SK-N-SH (cell line): ENCODE data around the gene METTL26. TPM values are rescaled to one million over a fixed set of nuclear protein-coding genes. Genes with fewer than 3 reads are reported as not detected.

Source experiments
- CTCF ChIA-PET: fragments of 300-600, 350-600 bp; formaldehyde crosslinking; extraction: SDS; loops from one replicate; lab custom pipeline; 2021; lab: Yijun Ruan, JAX
- POLR2A ChIA-PET: fragments of 350-600 bp; sonication (Branson Sonifier 250); formaldehyde crosslinking; extraction: SDS; loops from one replicate; lab custom pipeline; 2020; ENCODE audit warnings: antibody characterized with exemption, inconsistent platforms; lab: Yijun Ruan, JAX
- DNase-seq: peaks from one replicate; pipeline ENCODE4 v3.0.0; 2012
- H2AFZ ChIP-seq: fragments of 200-600 bp; sonication (generic); 2 replicates; pipeline ENCODE4 v1.8.1; 2016; ENCODE audit warnings: antibody characterized with exemption, mild to moderate bottlenecking, low read depth
- H3F3A ChIP-seq: fragments of 200-600 bp; sonication (generic); replicated peaks from 2 replicates; pipeline ENCODE3; 2016; ENCODE audit warnings: antibody characterized with exemption, mild to moderate bottlenecking; ENCODE audit not compliant: insufficient read depth
- H3K27ac ChIP-seq, 2 experiments: fragments of 200-500 bp in 1 of 2; fragments of 200-600 bp in 1 of 2; sonication (Bioruptor generic) in 1 of 2; sonication (generic), shearing (Covaris generic) in 1 of 2; 2 replicates each; pipeline versions ENCODE4 v1.5.1 to v1.6.1; 2014 to 2016; ENCODE audit warnings: low read depth in 2 of 2, inconsistent platforms in 1 of 2, low read length in 1 of 2, mild to moderate bottlenecking in 1 of 2, mixed read lengths in 1 of 2
- H3K27me3 ChIP-seq: fragments of 200-600 bp; sonication (generic), shearing (Covaris generic); 2 replicates; pipeline ENCODE4 v1.6.1; 2016; ENCODE audit warnings: mixed run types; ENCODE audit not compliant: insufficient read depth
- H3K36me3 ChIP-seq, 2 experiments: fragments of 200-500 bp in 1 of 2; fragments of 200-600 bp in 1 of 2; sonication (Bioruptor generic) in 1 of 2; sonication (generic) in 1 of 2; replicated peaks in 1 of 2; 2 replicates each; pipeline versions ENCODE3 to v1.5.1; 2014 to 2016; ENCODE audit warnings: low read length in 1 of 2, mild to moderate bottlenecking in 1 of 2; ENCODE audit not compliant: insufficient read depth in 2 of 2, control insufficient read depth in 1 of 2
- H3K4me1 ChIP-seq, 2 experiments: fragments of 200-500 bp in 1 of 2; fragments of 200-600 bp in 1 of 2; sonication (Bioruptor generic) in 1 of 2; sonication (generic), shearing (Covaris generic) in 1 of 2; 2 replicates each; pipeline versions ENCODE4 v1.5.1 to v1.6.1; 2014 to 2016; ENCODE audit warnings: low read depth in 1 of 2, low read length in 1 of 2, mixed run types in 1 of 2; ENCODE audit not compliant: insufficient read depth in 2 of 2, control insufficient read depth in 1 of 2
- H3K4me2 ChIP-seq: fragments of 200-600 bp; sonication (generic), shearing (Covaris generic); 2 replicates; pipeline ENCODE4 v1.6.1; 2017; ENCODE audit warnings: mixed run types
- H3K4me3 ChIP-seq, 2 experiments: fragments of 200-500 bp in 1 of 2; fragments of 200-600 bp in 1 of 2; sonication (Bioruptor generic) in 1 of 2; sonication (generic), shearing (Covaris generic) in 1 of 2; 2 replicates each; pipeline versions ENCODE4 v1.5.1 to v1.8.1; 2014 to 2016; ENCODE audit warnings: low read depth in 2 of 2, inconsistent platforms in 1 of 2, low read length in 1 of 2, mild to moderate bottlenecking in 1 of 2, mixed read lengths in 1 of 2, moderate library complexity in 1 of 2
- H3K79me2 ChIP-seq: fragments of 200-600 bp; sonication (generic); 2 replicates; pipeline ENCODE4 v1.8.1; 2017; ENCODE audit warnings: mild to moderate bottlenecking; ENCODE audit not compliant: insufficient read depth
- H3K9ac ChIP-seq: fragments of 200-600 bp; sonication (generic); 2 replicates; pipeline ENCODE4 v1.6.1; 2017; ENCODE audit warnings: mixed run types
- H3K9me2 ChIP-seq: fragments of 200-600 bp; sonication (generic); 2 replicates; pipeline ENCODE4 v1.6.1; 2017; ENCODE audit warnings: mixed run types
- H3K9me3 ChIP-seq: fragments of 200-600 bp; sonication (generic); 2 replicates; pipeline ENCODE4 v1.6.1; 2017; ENCODE audit warnings: mixed run types, mild to moderate bottlenecking, moderate library complexity
- H4K20me1 ChIP-seq: fragments of 200-600 bp; sonication (generic); 2 replicates; pipeline ENCODE4 v1.6.1; 2017; ENCODE audit warnings: mild to moderate bottlenecking, mixed run types; ENCODE audit not compliant: insufficient read depth
- CHD2 ChIP-seq: fragments of 150-350 bp; IDR thresholded peaks from 2 replicates; pipeline ENCODE4 v1.6.1; 2018; ENCODE audit warnings: low read length; ENCODE audit not compliant: partially characterized antibody
- EZH2phosphoT487 ChIP-seq: fragments of 200-600 bp; sonication (generic); IDR thresholded peaks from 2 replicates; pipeline ENCODE4 v1.6.1; 2017; ENCODE audit warnings: low read depth, mixed run types, mild to moderate bottlenecking, antibody characterized with exemption, moderate library complexity, borderline replicate concordance
- FOSL2 ChIP-seq: IDR thresholded peaks from 2 replicates; pipeline ENCODE4 v1.4.0; 2012; ENCODE audit warnings: low read depth, mild to moderate bottlenecking, moderate library complexity, borderline replicate concordance
- JUND ChIP-seq: IDR thresholded peaks from 2 replicates; pipeline ENCODE4 v1.4.0; 2012
- MEF2A ChIP-seq: IDR thresholded peaks from 2 replicates; pipeline ENCODE4 v1.4.0; 2012; ENCODE audit warnings: low read depth, borderline replicate concordance
- MXI1 ChIP-seq: IDR thresholded peaks from 2 replicates; pipeline ENCODE4 v1.6.1; 2012; ENCODE audit warnings: mild to moderate bottlenecking, low read depth, low read length, improper control_type of control experiment
- NRF1 ChIP-seq: IDR thresholded peaks from 2 replicates; pipeline ENCODE4 v1.6.1; 2012; ENCODE audit warnings: low read depth, mild to moderate bottlenecking, low read length
- POLR2AphosphoS5 ChIP-seq: IDR thresholded peaks from 2 replicates; pipeline ENCODE4 v1.6.1; 2012; ENCODE audit warnings: low read depth, low read length
- RCOR1 ChIP-seq: fragments of 150-350 bp; IDR thresholded peaks from 2 replicates; pipeline ENCODE4 v1.6.1; 2017; ENCODE audit warnings: antibody characterized with exemption, low read length
- REST ChIP-seq: IDR thresholded peaks from 2 replicates; pipeline ENCODE4 v1.6.1; 2012; ENCODE audit warnings: mild to moderate bottlenecking, low read depth, low read length, moderate library complexity
- RXRA ChIP-seq: IDR thresholded peaks from 2 replicates; pipeline ENCODE4 v1.4.0; 2012; ENCODE audit warnings: low read depth, mild to moderate bottlenecking, borderline replicate concordance
- SIN3A ChIP-seq: IDR thresholded peaks from 2 replicates; pipeline ENCODE4 v1.6.1; 2012; ENCODE audit warnings: low read depth, mild to moderate bottlenecking, low read length, moderate library complexity, borderline replicate concordance
- SMC3 ChIP-seq: IDR thresholded peaks from 2 replicates; pipeline ENCODE4 v1.6.1; 2012; ENCODE audit warnings: low read depth, low read length, improper control_type of control experiment
- TAF1 ChIP-seq: IDR thresholded peaks from 2 replicates; pipeline ENCODE4 v1.6.1; 2012; ENCODE audit warnings: low read depth, mild to moderate bottlenecking, low read length, moderate library complexity, borderline replicate concordance
- TCF12 ChIP-seq: IDR thresholded peaks from 2 replicates; pipeline ENCODE4 v1.4.0; 2012
- WGBS: methylation state at CpG from one replicate; pipeline ENCODE4 v1.1.6; 2017; ENCODE audit warnings: low lambda C conversion rate; 5-methylcytosine and 5-hydroxymethylcytosine counted together
- polyA plus RNA-seq, 3 experiments: library from polyadenylated mRNA; depleted of rRNA; stranded (reverse); fragments of >200 nt; gene quantifications; 2 replicates each; pipeline ENCODE4 v1.2.3, GENCODE V29; 2012

Gene METTL26
- polyA plus RNA-seq, 1 of the 3 experiments (the other 2 are of a cell fraction): 167 TPM

- peak; percentile 39 for DNase-seq
- TF ChIP-seq RXRA: no peak
- TF ChIP-seq POLR2AphosphoS5: no peak
- TF ChIP-seq MEF2A: no peak
- TF ChIP-seq MXI1: no peak
- TF ChIP-seq SMC3: no peak
- TF ChIP-seq REST: no peak
- H4K20me1 ChIP-seq: peaks cover 10% of the 10 kb centered on the region; the same call in 1 of the 2 replicates
- no peaks in the 10 kb centered on the region for H3K9me2 ChIP-seq
- H3K27ac ChIP-seq: no peak overlapping the region
- H3K79me2 ChIP-seq: peaks cover 5% of the 10 kb centered on the region; the same call in 1 of the 2 replicates
- peaks cover 0 to 13% of the 10 kb centered on the region in 2 experiments; a peak in 1 of 4 replicates for H3K4me1 ChIP-seq
- peaks cover 0 to 1% of the 10 kb centered on the region in 2 experiments for H3K36me3 ChIP-seq
- no peak overlapping the region for H3K4me2 ChIP-seq
- H2AFZ ChIP-seq: no peak overlapping the region
- WGBS: 93% methylated on average over 17 of the region's 41 CpGs
- H3K4me3 ChIP-seq: no peak overlapping the region
- no peaks in the 10 kb centered on the region for H3K27me3 ChIP-seq
- no peaks in the 10 kb centered on the region for H3K9me3 ChIP-seq
- peaks cover 5% of the 10 kb centered on the region for H3F3A ChIP-seq
- no peak overlapping the region for H3K9ac ChIP-seq
- POLR2A ChIA-PET: interaction anchor here (1.1 kb wide), 1 partner anchor 219 kb away, joined by 3 read pairs; the partner anchor contains the start of gene DECR2
- CTCF ChIA-PET: interaction anchor here (2.5 kb wide), 1 partner anchor 20 kb away, joined by 9 read pairs; no protein-coding TSS in a partner anchor
Measured at GRCh38 chr16:620700-621525, 15.2 kb downstream of the METTL26 start.

- Histone ChIP-seq H3K27me3 (no peaks in the 10 kb centered on the region), H3K27ac (no peak overlapping the region), H3K79me2 (peaks cover 9% of the 10 kb centered on the region; the same call in 1 of the 2 replicates), H4K20me1 (peaks cover 10% of the 10 kb centered on the region; the same call in 1 of the 2 replicates), H3K4me1 (peaks cover 0 to 11% of the 10 kb centered on the region in 2 experiments; a peak in 1 of 4 replicates), H2AFZ (no peak overlapping the region), H3K4me2 (no peak overlapping the region), H3K9me3 (no peaks in the 10 kb centered on the region), H3K9me2 (no peaks in the 10 kb centered on the region), H3K4me3 (no peak overlapping the region), H3K36me3 (no peaks in the 10 kb centered on the region), H3F3A (peaks cover 4% of the 10 kb centered on the region), H3K9ac (no peak overlapping the region)
- CTCF ChIA-PET: interaction anchor here (1.1 kb wide), 1 partner anchor 29 kb away, joined by 3 read pairs; no protein-coding TSS in a partner anchor
- POLR2A ChIA-PET: interaction anchor here (0.6 kb wide), 1 partner anchor 87 kb away, joined by 4 read pairs; no protein-coding TSS in a partner anchor
- WGBS: 95% methylated on average over 14 of the region's 20 CpGs
- no peak for DNase-seq
- no peak for TF ChIP-seq JUND
- no peak for TF ChIP-seq CHD2
- no peak for TF ChIP-seq REST
- TF ChIP-seq SIN3A: no peak
- TF ChIP-seq RCOR1: no peak
- no peak for TF ChIP-seq MXI1
- TF ChIP-seq TAF1: no peak
- no peak for TF ChIP-seq TCF12
- no peak for TF ChIP-seq FOSL2
- no peak for TF ChIP-seq EZH2phosphoT487
- TF ChIP-seq NRF1: no peak
Measured at GRCh38 chr16:619476-620100, 16.5 kb downstream of the METTL26 start.
